HG02884 (cell line): Measurements from ENCODE around the gene HTR1B.
A peak's percentile ranks its signal among the peaks of the same experiment; 100 is the strongest.

ENCODE experiments used
- ATAC-seq: cut with Tn5 transposase; IDR thresholded peaks from one replicate; pipeline ENCODE4 v1.9.1; 2021; ENCODE audit warnings: mild to moderate bottlenecking, moderate library complexity; ENCODE audit not compliant: unreplicated experiment

HTR1B gene, protein sequence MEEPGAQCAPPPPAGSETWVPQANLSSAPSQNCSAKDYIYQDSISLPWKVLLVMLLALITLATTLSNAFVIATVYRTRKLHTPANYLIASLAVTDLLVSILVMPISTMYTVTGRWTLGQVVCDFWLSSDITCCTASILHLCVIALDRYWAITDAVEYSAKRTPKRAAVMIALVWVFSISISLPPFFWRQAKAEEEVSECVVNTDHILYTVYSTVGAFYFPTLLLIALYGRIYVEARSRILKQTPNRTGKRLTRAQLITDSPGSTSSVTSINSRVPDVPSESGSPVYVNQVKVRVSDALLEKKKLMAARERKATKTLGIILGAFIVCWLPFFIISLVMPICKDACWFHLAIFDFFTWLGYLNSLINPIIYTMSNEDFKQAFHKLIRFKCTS

DNA sequence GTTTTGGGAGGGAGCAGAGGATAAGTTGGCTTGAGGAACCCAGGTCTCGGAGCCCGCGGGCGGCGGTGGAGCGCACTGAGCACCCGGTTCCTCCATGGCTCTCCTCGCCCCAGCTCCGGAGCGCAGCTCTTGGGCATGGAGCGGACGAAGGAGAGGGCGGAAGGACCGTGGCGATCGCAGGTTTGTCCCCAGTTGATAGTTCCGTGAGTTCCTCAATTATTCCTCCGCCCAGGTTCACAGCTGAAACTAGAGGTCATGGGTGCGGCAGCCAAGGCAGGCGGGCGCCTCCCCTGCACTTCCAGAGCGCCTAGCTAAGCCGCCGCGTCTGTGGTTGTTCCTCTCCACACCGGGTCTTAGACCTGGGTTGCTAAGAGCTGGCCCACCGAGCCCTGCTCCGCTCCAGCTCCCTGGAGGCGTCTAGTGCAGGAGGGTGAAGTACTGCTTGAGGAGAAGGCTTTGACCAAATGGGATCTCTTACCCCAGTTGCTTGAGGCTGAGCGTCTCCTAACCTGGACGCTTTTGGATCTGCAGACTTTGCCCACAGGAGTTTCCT, at the start of gene HTR1B:
Gene HTR1B, minus strand, starts transcription at position 184 of the 553 bp plus-strand sequence. Its CDS starts 88 bp downstream, at position 96.
- no peak for ATAC-seq

DNA sequence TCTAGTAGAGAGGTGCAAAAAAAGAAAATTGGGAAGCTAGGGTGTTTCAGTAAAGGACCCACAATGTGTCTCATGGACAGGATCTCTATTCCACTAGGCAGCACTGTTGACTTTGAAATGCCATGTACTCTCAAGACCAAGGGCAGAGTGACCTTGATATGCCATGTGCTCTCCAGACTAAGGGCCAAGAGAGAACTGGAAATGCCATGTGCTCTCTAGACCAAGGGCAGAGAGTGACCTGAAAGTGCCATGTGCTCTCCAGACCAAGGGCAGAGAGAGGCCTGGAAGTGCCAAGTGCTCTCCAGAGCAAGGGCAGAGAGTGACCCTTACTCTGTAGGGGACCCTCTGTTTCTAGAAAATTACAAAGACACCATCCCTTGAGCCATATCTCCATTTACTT, 49.3 kb upstream of the HTR1B start:
- ATAC-seq = no peak

DNA sequence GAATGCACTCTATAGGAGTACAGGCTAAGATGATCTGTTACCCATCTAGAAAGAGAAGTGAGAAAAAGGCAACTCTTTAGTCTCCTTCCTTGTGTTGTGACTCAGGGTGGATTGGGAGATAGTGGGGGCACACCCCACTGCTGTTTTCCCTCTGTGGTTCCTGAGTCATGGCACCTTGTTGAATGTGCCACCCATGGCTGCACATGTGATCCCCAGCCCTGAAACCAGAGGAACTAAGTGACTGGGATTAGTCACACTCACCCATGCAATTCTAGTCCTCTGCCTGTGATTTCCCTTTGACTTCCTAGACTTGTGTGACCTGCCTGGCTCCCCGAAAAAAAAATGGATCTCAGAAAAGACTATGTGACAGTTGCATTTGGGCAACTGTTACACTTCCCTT, 48.6 kb upstream of the HTR1B start:
- no peak for ATAC-seq

DNA sequence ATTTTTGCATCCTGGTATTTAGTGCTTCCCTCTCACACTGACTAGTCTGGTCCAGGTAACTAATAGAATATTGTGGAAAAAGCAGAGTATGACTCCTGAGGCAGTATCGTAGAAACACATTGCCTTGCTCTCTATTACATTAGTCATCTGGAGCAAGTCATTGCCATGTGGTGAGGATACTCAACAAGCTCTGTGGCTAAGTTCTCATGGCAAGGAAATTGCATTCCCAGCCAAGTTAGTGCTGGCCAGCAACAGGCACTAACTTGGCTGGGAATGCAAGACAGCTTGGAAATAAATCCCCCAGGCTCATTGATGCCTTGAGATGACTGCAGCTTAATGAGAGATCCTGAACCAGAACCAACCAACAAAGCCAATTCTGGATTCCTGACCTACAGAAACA, 39.7 kb upstream of the HTR1B start:
- no peak for ATAC-seq

DNA sequence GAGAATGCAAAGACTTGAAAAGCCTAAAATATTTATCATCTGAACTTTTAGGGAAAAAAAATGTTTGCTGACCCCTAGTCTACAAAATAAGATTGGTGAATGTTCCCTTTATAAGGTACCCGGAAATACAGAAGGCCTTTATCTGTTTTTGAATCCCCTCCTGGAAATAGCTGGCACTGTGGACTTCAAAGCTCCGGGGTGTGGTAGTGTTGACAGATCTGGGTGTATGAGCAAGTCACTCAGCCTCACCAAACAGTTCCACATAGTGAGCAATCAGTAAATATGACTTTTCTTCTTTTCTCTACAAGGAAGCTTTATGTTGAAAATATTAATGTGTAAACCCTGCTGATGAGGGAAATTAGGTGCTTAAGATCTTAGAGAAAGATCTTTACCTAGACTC, 29.2 kb upstream of the HTR1B start:
- ATAC-seq = no peak

DNA sequence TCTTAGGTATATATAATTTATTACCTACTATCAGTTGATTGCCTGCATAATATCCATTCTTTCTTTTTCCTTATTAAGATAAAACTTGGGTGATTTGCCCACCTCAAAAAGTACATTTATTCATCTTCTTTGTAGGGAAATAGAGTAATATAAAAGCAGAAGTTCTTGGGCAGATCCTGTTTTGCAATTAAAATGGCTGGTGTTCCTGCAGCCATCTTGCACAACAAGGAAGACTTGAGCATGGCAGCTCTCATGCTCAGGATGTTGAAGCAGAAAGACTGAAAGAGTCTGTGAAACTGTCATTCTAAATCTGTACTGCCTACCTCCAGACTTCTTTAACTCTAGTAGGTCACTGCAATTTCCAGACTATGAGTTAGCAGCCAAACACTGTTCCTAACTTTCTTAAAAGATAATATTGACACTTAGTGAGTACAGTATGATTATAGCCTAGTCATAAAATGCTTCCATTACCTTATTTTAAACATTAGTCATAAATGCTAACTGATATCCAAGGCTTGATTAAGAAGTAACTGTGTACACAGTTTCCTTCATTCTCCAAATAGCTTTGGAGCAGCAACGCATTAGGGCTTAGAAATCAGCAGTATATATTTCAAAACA, 24.6 kb upstream of the HTR1B start:
- ATAC-seq = no peak

DNA sequence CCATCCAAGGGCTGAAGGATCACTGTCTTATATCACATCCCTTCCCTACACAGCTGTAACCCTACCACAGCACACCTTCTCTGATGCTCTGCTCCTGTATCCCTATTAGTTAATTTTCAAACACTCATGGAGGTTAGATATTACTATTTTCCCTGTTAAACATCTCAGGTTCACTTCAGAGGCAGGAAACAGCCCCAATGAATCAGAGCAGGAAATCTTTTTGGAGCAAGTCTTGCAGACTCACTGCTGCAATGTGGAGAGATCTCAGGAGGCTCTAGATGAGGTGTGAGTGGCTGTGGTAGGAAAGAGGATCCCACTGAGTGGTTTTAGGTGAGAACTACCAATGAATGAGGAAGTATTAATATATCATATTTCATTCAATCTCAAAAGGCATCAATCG, 19.7 kb upstream of the HTR1B start:
- no peak for ATAC-seq

DNA sequence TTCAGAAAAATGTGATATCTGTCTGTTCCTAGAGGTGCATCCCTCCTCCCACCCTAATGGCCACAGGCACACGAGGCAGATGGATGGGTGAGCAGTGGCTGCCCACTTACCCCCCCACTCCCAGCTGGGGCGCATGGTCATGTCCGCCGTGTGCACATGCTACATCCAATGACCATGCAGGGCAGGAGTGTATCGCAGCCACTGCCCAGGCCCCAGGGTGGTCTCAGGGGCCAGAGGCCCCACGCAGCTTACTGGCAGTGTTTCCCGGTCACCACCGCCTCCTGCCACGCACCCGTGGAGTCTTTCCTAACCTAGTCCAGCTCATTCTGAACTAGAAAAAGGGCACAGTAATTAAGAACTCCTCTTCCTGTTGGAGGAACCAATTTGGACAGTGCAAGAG, 11.7 kb upstream of the HTR1B start:
- no peak for ATAC-seq

DNA sequence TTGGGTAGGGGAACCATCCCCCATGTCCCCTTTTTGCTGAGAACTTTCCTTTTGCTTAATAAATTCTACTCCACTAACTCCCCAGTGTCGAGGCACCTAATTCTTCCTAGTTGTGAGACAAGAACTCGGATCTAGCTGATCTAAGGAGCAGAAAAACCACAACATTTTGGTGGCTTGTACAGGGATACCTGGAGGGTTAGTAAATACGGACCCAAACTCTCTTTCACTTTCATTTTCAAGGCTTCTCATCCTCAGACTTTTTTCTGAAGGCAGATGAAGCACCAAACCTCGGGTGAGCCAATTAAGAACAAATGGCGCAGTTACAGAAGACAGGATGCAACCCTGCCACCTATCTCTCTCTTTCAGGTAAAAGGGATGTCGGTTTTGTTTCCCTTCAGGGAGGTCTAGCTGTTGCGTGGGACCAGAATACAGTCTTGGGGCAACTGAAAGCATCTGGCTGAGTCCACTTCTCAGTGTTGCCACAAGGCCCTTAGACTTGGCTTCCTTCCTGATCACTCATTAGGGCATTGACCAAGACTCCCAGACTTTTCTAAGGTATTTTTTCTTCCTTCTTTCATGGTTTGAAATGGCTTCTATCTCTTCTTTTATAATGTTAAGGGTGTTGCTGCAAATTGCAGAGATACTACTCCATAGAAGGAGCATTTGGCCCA, 11.1 kb upstream of the HTR1B start:
- ATAC-seq = no peak

DNA sequence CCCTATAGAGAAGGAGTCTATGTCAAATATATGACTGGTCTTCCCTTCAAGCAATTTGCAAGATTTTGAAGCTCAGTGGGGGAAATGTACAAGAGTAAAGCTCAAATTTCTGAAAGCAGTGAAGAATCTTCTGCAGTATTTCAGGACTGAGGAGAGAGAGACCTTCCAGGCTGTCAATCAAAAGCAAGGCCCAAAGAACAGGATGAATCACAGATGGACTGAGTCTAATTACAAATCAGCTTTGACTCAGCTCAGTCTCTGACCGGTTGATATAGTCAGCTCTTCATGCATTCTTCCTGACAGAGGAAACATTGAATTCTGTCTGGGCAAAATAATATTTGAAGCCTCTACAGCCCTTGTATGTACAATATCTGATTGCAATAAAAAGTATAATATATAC, 7.7 kb upstream of the HTR1B start:
- no peak for ATAC-seq

DNA sequence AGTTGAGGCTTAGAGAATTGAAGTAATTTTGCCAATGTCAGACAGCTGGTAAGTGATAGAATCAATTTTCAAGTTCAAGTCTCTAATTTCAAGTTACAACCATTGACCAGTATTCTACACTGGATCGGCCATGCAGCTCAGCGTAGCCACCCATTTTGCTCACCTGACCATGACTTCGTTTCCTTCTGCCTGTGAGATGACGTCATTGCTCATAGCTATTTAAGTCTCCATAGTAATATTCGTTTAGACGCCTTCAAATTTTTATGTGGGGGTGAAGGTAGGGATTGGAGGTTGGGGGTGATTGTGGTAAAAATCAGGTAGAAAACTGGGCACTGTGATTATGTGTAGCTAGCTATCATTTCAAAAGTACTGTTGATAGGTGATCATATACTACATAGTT, 5.6 kb upstream of the HTR1B start:
- ATAC-seq = no peak

DNA sequence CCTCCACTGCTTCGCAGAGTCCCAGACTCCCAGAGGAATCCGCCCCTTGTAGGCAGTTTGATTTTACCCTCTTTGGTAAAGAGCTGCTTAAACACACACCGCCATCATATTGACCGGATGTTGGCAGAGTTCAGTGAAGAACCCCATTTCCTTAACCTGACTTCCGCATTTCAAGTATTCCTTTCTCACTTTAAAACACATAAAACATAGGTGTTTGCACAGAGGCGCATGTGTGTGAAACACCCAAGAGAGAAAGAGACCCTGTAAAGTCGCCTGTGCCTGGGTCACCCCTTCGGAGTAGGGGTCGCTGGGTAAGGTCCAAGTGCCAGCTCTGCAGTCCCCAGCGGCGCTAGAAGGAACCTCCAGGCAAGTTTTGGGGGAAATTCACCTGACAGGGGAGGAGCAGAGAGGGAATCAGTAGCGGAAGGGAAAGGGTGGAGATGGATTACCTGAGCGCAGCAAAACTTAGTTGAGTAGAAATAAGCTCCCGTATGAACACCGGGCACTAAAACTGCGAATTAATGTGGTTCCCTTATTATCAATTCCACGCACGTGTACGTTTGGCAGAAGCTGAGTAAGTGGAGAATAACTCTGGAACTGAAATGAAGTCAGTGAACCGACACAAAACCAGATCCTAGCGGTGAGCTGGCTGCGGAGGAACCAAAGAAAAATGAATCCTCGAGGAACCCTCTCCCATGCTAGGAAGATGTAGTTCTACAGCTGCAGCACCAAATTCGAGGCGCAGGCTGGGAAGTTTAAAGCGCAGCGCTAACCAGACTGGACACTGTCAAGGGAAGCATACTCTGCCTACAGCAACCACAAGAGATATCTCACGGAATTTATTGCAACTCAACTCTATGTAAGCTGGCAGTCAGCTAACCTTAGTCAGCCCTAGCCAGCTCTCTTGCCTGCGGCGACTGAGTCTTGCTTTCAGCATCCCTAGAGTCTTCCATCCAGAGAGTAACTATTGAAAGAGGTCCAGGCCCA, 3.5 kb upstream of the HTR1B start:
- peak; percentile 73 for ATAC-seq

DNA sequence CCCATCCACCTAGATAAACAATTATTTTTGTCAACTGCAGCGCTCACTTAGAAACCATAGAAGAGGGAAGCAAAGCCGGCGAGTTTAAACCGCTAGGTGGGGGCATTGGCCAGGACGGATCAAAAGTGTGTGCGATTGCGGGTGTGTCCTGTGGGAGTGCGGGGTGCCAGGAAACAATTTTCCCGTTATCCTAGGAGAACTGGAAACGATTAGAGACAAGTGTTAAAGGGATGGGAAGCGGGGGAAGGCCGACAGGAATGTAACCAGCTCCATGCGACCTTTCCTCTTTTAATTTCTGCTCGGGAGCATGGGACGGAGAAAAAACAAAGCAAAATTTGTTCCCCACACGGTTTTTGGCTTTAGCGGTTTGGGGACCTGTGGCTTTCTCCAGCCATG, 2.8 kb upstream of the HTR1B start:
- peak; percentile 79 for ATAC-seq

DNA sequence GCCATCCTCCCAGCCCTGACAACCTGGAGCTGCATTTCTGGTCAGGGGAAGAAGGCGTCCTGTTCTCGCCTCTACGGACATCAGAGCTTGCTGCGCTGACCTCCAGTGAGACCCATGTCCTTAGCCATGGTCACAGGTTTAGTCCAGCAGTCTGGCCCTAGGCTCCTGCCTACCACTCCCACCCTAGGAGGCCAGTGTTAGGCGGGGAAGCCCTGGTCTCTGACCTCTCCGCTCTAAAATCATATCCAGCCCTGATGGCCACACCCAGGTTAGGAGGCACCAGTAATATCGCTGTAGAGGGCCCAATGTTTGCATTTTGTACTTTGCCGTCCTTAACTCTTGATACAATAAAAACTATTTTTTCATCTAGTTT, 1.2 kb upstream of the HTR1B start:
- no peak for ATAC-seq

DNA sequence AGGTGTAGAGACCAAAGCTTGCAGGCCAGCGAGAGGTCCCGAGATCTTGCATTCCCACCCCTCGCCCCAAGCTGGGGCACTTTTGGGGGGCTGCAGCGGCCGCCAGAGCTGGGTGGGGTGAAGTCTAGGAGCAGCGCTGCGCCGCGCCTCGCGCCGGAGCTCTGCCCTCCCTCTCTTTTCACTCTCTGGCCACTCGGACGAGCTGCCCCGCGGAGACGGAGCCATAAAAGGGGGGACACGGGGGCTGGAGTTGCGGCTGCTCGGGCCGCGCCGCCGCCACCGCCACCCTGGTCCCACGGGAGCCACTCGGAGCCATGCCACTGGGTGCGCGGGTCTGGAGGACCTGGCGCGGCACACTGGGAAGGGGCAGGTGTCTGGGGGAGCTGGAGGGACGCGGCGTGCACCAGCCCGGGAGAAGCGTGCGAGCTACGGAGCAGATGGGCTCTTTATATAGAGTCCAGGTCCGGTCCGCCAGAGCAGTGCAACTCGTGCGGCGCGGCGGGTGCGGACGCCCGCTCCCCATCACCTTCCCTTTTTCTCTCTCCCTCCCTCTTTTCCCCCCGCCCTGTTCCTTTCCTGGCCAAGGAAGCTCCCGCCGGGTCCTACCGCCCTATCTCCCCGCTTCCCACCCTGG, 687 bp upstream of the HTR1B start:
- ATAC-seq = no peak

DNA sequence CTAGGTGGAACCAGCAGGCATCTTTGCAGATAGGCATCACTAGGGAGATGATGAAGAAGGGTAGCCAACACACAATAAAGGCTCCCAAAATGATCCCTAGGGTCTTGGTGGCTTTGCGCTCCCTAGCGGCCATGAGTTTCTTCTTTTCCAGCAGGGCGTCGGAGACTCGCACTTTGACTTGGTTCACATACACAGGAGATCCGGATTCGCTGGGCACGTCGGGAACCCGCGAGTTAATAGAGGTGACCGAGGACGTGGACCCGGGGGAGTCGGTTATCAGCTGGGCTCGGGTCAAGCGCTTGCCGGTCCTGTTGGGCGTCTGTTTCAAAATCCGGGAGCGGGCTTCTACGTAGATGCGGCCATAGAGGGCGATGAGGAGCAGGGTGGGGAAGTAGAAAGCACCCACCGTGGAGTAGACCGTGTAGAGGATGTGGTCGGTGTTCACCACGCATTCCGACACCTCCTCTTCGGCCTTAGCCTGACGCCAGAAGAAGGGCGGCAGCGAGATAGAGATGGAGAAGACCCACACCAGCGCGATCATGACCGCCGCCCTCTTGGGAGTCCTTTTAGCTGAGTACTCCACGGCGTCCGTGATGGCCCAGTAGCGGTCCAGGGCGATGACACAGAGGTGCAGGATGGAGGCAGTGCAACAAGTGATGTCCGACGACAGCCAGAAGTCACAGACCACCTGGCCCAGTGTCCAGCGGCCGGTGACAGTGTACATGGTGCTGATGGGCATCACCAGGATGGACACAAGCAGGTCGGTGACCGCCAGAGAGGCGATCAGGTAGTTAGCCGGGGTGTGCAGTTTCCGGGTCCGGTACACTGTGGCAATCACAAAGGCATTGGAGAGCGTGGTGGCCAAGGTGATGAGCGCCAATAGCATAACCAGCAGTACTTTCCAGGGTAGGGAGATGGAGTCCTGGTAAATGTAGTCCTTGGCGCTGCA, 658 bp downstream of the HTR1B start:
- ATAC-seq = no peak

DNA sequence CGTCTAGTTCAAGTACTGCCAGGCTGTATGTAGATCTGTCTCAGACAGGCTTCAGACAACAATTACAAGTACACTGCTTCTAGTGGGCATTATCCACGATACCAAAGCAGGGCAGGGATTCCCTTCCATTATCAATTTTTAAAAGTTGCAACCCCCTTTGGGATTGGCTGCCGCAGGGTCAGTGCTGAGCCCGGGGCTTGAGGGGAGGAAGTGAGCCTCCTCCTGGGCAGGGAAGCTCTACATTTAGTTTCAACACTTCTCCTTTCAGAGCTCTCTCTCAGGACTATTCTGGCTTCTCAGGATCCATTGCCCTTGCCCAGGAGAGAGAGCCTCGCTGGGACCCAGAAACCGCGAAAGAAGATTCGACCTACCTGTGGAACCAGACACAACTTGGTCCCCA, 1.5 kb downstream of the HTR1B start:
- no peak for ATAC-seq

DNA sequence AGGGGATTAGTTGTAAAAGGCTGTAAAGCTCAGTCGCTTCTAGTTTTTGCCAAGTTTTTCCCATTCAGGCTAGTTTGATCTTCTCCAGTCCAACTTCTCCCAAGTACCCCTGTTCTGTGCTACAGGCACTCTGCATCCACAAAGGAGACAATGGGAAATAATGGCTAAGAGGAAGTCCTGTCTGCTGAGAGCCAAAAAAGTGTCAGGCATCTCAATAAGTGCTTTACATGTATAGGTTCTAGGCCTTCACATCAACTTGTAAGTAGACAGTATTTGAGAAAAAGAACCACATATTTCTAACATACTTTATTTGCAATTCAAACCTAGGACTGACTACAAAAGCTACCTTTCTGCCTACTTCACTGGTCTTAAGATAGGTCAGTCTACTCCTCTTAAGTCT, 4.9 kb downstream of the HTR1B start:
- ATAC-seq = no peak

DNA sequence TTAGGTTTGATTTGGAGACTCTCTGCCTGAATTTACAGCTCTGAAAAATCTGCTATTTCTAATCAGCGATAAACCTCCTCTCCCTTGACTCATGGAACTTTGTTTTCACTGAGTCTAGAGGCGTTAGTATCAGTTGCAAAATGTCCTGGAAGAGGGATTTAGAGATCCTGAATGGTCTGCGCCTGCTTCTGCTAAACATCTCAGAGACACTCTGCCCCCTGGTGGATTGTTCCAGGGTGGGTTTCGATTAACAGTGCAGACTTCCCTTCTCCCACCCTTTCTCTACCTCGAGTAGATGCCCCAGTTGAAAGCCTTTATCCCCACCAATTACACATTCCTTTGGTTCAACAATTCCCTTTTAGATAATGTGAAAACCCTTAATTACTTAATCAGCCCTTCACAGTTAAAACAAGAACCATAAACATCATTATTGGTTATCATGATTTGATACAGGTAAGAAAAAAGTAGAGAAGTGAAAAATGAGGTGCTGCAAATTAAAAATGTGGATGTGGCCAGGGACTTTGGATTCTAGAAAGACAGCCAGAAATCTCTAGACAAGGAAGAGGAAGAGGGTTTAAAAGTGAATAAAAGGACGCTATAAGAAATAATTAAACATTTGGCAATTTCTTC, 5.5 kb downstream of the HTR1B start:
- peak; percentile 90 for ATAC-seq
